ENCODE results near the gene CERK. TPM values are rescaled to one million over a fixed set of nuclear protein-coding genes. Genes with fewer than 3 reads are reported as not detected.

The CERK gene
- polyA plus RNA-seq, 1 of the 3 experiments (the other 2 are of a cell fraction): 32.6 TPM

- no peak for TF ChIP-seq USF1 (IDR thresholded peaks at IDR 0.05; ENCODE audit: borderline replicate concordance, low read depth)
- TF ChIP-seq JUND (IDR thresholded peaks at IDR 0.05): no peak
- TF ChIP-seq IRF3 (IDR thresholded peaks at IDR 0.05; ENCODE audit: low read depth, low read length): no peak
- TF ChIP-seq PBX3 (IDR thresholded peaks at IDR 0.05): no peak
- no peak for TF ChIP-seq GABPA (IDR thresholded peaks at IDR 0.05; ENCODE audit: low read depth)
Measured at GRCh38 chr22:46703996-46704370, 34.1 kb downstream of the CERK start (continued).

- Histone ChIP-seq H4K20me1 (ENCODE audit: insufficient read depth) (0 out of 2 replicates have a peak, but pooled peaks cover 4% of the 10 kb centered on the region), H3K36me3 (replicated peaks in 1 of 2; ENCODE audit: control insufficient read depth in 1 of 2, insufficient read depth in 2 of 2, low read length in 1 of 2) (peaks cover 21 to 56% of the 10 kb centered on the region in 2 experiments), H3K9me2 (no peaks in the 10 kb centered on the region), H3K27me3 (ENCODE audit: insufficient read depth) (no peaks in the 10 kb centered on the region), H3K4me3 (ENCODE audit: low read depth in 2 of 2, low read length in 1 of 2) (no peak overlapping the region), H3K79me2 (ENCODE audit: insufficient read depth) (peaks cover 9% of the 10 kb centered on the region), H3K27ac (ENCODE audit: low read depth in 2 of 2, low read length in 1 of 2) (no peak overlapping the region), H3K4me1 (ENCODE audit: control insufficient read depth in 1 of 2, insufficient read depth in 2 of 2, low read depth in 1 of 2, low read length in 1 of 2) (no peaks in the 10 kb centered on the region), H3K9ac (no peak overlapping the region), H3F3A (replicated peaks; ENCODE audit: insufficient read depth) (no peaks in the 10 kb centered on the region), H3K9me3 (no peaks in the 10 kb centered on the region), H2AFZ (ENCODE audit: low read depth) (no peak overlapping the region), H3K4me2 (no peak overlapping the region)
- TF ChIP-seq RXRA (IDR thresholded peaks at IDR 0.05; ENCODE audit: borderline replicate concordance, low read depth) (no peak), TAF1 (IDR thresholded peaks at IDR 0.05; ENCODE audit: borderline replicate concordance, low read depth, low read length) (no peak), FOXJ3 (CRISPR knock-in tag; IDR thresholded peaks at IDR 0.05) (no peak), GABPA (IDR thresholded peaks at IDR 0.05; ENCODE audit: low read depth) (no peak), ZBTB33 (IDR thresholded peaks at IDR 0.05; ENCODE audit: borderline replicate concordance, low read depth) (no peak), GATA2 (CRISPR knock-in tag; IDR thresholded peaks at IDR 0.05) (no peak), JUND (IDR thresholded peaks at IDR 0.05) (no peak), EP300 (IDR thresholded peaks at IDR 0.05; ENCODE audit: borderline replicate concordance in 1 of 2, low read depth in 1 of 2, low read length in 1 of 2) (no peak), TCF12 (IDR thresholded peaks at IDR 0.05) (no peak), NRF1 (IDR thresholded peaks at IDR 0.05; ENCODE audit: low read depth, low read length) (no peak), IRF3 (IDR thresholded peaks at IDR 0.05; ENCODE audit: low read depth, low read length) (no peak), ELF1 (IDR thresholded peaks at IDR 0.05) (no peak), CHD2 (IDR thresholded peaks at IDR 0.05; ENCODE audit: low read length, partially characterized antibody) (no peak), TEAD4 (IDR thresholded peaks at IDR 0.05; ENCODE audit: borderline replicate concordance, insufficient read depth) (no peak), MEF2A (IDR thresholded peaks at IDR 0.05; ENCODE audit: borderline replicate concordance, low read depth) (no peak)
- TF ChIP-seq, protein P1, sequence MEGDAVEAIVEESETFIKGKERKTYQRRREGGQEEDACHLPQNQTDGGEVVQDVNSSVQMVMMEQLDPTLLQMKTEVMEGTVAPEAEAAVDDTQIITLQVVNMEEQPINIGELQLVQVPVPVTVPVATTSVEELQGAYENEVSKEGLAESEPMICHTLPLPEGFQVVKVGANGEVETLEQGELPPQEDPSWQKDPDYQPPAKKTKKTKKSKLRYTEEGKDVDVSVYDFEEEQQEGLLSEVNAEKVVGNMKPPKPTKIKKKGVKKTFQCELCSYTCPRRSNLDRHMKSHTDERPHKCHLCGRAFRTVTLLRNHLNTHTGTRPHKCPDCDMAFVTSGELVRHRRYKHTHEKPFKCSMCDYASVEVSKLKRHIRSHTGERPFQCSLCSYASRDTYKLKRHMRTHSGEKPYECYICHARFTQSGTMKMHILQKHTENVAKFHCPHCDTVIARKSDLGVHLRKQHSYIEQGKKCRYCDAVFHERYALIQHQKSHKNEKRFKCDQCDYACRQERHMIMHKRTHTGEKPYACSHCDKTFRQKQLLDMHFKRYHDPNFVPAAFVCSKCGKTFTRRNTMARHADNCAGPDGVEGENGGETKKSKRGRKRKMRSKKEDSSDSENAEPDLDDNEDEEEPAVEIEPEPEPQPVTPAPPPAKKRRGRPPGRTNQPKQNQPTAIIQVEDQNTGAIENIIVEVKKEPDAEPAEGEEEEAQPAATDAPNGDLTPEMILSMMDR (IDR thresholded peaks at IDR 0.05): no peak
- TF ChIP-seq, protein P2, sequence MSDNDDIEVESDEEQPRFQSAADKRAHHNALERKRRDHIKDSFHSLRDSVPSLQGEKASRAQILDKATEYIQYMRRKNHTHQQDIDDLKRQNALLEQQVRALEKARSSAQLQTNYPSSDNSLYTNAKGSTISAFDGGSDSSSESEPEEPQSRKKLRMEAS (IDR thresholded peaks at IDR 0.05; ENCODE audit: low read depth): no peak
- ChIA-PET CTCF (no interaction called here), POLR2A (no interaction called here)
- WGBS (ENCODE audit: low lambda C conversion rate): 97% methylated on average over 24 of the region's 26 CpGs
- DNase-seq: no peak
Measured at GRCh38 chr22:46703171-46703995, 34.7 kb downstream of the CERK start.
